GM06990 (cell line): ENCODE data around the gene GLIS1.
A peak's percentile ranks its signal among the peaks of the same experiment; 100 is the strongest.

Source experiments
- DNase-seq: peaks from one replicate; pipeline ENCODE4 v3.0.0-alpha.2; 2011; ENCODE audit not compliant: insufficient read length; ENCODE audit errors: extremely low read depth
- H3K27me3 ChIP-seq: replicated peaks from 2 replicates; pipeline ENCODE4 v1.6.0; 2011; ENCODE audit warnings: low read length; ENCODE audit not compliant: control insufficient read depth, insufficient read depth
- H3K36me3 ChIP-seq: 2 replicates; pipeline ENCODE4 v1.5.1; 2011; ENCODE audit warnings: low read length; ENCODE audit not compliant: control insufficient read depth, insufficient read depth
- H3K4me3 ChIP-seq: replicated peaks from 2 replicates; pipeline ENCODE4 v1.5.1; 2011; ENCODE audit warnings: low read depth, mild to moderate bottlenecking, control low read depth, low read length
- CTCF ChIP-seq: IDR thresholded peaks from 2 replicates; pipeline ENCODE4 v1.5.1; 2011; ENCODE audit warnings: low read length, control low read depth, mild to moderate bottlenecking, inconsistent platforms; ENCODE audit not compliant: insufficient read depth, poor library complexity, severe bottlenecking

Gene GLIS1

GRCh38 chr1:53717025-53717804 is 21.7 kb downstream of the GLIS1 start:
- Histone ChIP-seq H3K4me3 (no peak overlapping the region), H3K36me3 (no peaks in the 10 kb centered on the region), H3K27me3 (peaks cover 1% of the 10 kb centered on the region)
- DNase-seq: no peak
- TF ChIP-seq CTCF: no peak

- no peak for TF ChIP-seq CTCF
These were observed 22.8 kb downstream of the GLIS1 start for GRCh38 chr1:53716150-53716549.

DNA sequence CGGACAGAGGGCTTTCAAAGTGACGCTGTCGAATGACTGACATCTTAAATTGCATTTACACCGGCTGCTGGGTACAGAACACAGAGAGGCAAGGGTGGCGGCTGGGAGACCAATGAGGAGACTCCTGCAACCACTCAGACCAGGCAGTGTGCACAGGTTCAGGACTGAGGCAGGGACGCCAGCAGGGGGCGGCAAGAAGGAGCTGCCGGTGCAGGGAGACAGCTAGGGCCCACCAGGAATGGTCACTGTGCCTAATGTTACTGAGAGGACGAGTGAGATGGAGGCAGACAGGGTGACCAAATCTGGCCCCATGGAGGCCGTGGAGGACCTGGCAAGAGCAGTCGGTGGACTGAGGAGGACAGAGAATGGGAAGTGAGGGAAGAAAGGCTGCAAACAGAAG is 23.5 kb downstream of the GLIS1 start:
- H3K27me3 ChIP-seq: peaks cover 1% of the 10 kb centered on the region
- TF ChIP-seq CTCF: peak; percentile 77
- no peak overlapping the region for H3K4me3 ChIP-seq
- DNase-seq: no peak
- H3K36me3 ChIP-seq: no peaks in the 10 kb centered on the region

More at GRCh38 chr1:53716150-53716549, 22.8 kb downstream of the GLIS1 start:
- H3K4me3 ChIP-seq: no peak overlapping the region
- no peak for DNase-seq
- H3K36me3 ChIP-seq: no peaks in the 10 kb centered on the region
- H3K27me3 ChIP-seq: peaks cover 1% of the 10 kb centered on the region

DNA sequence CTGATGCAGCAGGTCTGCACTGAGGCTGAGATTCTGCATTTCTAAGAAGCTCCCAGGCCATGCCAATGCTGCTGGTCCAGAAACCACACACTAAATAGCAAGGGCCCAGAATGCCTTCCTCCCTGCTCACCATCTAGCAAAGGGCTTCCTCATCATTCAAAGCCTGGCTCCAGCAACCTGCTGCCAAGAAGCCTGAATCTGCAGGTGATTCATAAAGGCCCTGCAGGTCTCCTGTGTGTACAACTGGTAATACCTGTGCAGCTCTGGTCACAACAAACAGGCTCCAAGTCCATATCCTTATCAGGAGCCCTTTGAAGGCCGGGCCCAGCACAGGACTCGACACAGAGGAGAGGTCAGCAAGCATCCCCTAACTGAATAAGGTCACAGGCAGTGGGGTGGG is 26.7 kb downstream of the GLIS1 start:
- H3K4me3 ChIP-seq: no peak overlapping the region
- H3K36me3 ChIP-seq: no peaks in the 10 kb centered on the region
- DNase-seq: no peak
- TF ChIP-seq CTCF: no peak
- peaks cover 1% of the 10 kb centered on the region for H3K27me3 ChIP-seq

GRCh38 chr1:53710584-53710983 is 28.4 kb downstream of the GLIS1 start:
- no peak for TF ChIP-seq CTCF

More at GRCh38 chr1:53710584-53710983, 28.4 kb downstream of the GLIS1 start:
- DNase-seq: no peak
- Histone ChIP-seq H3K36me3 (no peaks in the 10 kb centered on the region), H3K27me3 (no peaks in the 10 kb centered on the region), H3K4me3 (no peak overlapping the region)
